HG03442 (cell line): ENCODE data around the gene SLC22A23.
A peak's percentile ranks its signal among the peaks of the same experiment; 100 is the strongest.

Source experiments
- ATAC-seq: cut with Tn5 transposase; IDR thresholded peaks from one replicate; pipeline ENCODE4 v1.9.1; 2021; ENCODE audit warnings: mild to moderate bottlenecking, moderate library complexity; ENCODE audit not compliant: unreplicated experiment

Gene SLC22A23

GRCh38 chr6:3273707-3274521 is 182.9 kb downstream of the SLC22A23 start:
- no peak for ATAC-seq

GRCh38 chr6:3272911-3273547 is 183.8 kb downstream of the SLC22A23 start:
- ATAC-seq: no peak

DNA sequence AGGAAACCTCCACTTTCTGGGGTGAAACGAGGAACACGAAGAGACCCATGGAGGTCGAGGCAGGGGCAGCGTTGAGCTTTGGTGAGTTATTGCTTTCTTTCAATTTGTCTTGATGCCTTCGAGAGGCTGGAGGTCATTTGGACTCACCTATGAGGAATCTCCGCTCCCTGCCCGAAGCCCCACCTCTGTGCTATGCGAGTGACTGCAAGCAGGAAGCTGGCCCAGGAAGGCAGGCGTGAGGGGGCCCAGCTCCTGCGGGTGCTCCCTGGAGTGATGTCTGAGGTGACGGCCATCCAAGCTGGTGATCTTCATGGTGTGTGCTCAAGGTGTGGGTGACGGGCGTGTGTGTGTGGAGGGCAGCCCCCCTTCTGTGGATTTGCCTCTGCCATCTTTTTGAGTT is 185.1 kb downstream of the SLC22A23 start:
- no peak for ATAC-seq

DNA sequence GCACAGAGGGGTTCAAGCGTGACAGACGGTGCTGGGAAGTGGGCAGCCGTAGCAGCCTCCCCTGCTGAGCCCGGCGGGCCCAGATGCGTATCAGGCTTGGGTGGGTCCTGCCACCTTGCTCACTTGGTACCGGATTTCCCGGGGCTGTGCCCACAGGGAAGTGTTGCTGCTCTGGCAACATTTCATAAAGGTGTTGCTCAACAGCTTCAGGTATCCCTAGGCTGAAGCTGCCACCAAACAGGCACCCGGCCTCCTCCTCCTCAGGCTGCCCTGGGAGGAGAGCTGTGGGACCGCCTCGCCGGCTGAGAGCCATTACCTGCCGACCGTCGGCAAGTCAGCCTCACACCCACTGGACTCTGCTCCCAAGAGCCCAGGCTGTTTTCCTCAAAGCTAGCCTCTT is 186.6 kb downstream of the SLC22A23 start:
- no peak for ATAC-seq

DNA sequence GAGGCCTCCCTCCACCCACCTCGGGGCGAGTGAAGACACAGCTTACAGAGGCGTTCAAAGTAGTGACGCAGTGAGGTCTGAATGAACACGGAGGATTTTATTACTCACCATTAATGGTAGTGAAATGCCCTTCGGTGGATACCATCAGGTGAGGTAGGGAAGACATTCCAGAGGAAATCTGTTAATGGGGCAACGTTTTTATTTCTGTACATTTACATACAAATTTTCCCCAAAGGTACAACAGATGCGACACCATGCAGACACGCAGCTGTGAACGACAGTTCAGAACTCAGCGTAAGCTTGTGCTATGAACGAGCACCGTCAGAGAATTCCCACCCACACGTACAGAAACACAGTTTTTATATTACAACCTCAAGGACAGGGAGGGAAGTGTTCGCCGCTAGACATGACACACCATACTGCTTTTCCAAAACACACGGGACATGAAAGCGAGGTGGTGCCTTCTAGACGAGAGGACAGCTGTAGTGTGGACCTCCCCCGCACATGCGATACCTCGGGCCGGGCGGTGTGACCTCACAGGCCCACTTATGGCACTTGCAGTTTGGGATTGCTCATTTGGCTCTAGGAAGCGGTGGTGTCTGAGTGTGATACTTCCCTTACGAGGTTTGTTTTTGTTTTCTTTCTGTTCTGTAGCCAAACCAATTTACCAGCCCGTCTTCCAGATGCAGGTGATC is 187.4 kb downstream of the SLC22A23 start:
- ATAC-seq: no peak

DNA sequence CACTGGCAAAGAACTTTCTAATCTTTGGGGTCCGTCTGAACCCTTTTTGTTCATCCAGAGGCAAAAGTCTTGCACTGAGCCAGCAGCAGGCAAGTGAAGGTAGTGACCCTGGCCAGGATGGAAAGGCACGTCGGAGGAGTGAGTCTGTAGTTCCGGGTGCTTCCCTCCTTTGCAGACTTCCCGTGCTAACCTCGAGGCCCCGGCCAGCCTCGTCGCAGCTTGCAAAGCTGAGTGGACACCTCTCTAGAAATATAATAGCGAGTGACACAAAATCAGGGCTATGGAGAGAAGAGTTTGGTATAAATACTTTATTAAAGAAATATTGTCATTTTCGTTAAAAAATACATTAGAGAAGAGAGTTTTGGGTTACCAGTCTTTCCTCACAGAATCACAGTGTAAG is 188.2 kb downstream of the SLC22A23 start:
- ATAC-seq: no peak

- no peak for ATAC-seq
Observed at GRCh38 chr6:3267162-3267561, 189.7 kb downstream of the SLC22A23 start.

DNA sequence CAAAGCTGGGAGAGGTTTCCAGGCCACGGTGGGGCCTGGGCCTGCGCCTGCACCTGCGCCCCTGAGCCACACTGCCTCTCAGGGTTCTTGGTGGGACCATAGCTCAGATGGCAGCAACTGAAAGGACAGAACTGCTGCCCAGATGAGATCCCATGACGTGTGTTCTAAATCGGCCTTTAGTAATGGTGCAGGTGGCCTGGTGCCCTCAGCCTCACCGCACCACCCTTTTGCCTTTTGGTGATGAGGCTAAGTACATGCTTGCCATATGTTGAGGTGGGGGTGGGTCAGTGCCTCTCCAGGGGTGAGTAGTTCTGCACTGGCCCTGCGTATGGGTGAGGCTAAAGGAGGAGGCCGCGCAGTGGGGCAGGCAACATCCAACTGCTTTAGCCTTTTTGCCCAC is 190.7 kb downstream of the SLC22A23 start:
- no peak for ATAC-seq

DNA sequence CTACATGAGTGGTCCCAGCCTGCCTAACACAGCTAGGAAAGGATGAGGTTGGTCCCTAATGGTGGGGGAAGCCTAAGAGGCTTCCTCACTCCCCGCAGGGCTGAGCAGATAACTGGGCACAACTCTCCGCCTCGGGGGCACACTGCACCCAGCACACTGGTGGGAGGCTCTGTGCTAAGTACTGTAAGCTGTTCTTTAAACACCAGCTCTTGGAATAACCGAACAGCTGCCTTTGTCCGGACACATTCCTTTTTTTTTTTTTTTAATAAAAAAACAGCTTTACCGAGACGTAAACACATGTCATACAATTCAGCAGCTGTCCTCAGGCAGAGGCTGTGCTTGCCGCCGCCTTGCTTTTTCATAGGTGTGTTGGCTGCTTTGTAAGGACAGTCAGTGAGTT is 191.2 kb downstream of the SLC22A23 start:
- ATAC-seq: no peak

DNA sequence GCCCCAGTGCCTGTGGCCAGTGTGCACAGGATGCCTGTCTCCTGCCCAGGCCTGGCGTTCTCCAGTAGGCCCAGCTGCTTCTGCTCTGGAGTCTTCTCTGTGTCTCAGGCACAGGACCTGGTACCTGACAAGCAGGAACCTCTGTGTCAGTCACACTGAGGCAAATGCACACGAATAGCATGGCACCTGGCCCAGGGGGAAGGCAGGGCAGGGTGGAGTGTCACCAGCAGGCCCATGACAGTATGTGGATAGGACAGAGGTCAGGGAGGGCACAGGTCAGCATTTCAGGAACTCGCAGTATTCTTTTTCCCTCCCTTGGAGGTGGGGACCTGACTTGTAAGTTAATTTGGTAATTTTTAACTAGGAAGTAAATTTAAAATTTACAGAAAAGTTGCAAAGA is 192.5 kb downstream of the SLC22A23 start:
- ATAC-seq: no peak

GRCh38 chr6:3263096-3263495 is 193.8 kb downstream of the SLC22A23 start:
- ATAC-seq: no peak

- ATAC-seq: no peak
Observed at GRCh38 chr6:3261921-3262320, 194.9 kb downstream of the SLC22A23 start.

DNA sequence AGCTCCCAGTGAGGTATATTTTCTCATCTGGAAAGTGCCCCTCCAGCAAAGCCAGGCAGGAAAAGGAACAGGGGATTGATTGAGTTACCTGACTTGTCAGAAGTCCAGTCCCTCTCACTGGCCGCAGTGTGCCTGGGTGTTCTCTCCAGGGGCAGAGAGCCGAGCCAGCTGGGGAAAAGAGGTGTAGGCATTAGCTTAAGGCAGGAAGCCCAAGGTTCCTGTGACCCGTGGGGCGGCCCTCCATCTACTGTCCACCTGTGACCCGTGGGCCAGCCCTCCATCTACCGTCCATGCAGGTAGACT is 195.4 kb downstream of the SLC22A23 start:
- no peak for ATAC-seq

DNA sequence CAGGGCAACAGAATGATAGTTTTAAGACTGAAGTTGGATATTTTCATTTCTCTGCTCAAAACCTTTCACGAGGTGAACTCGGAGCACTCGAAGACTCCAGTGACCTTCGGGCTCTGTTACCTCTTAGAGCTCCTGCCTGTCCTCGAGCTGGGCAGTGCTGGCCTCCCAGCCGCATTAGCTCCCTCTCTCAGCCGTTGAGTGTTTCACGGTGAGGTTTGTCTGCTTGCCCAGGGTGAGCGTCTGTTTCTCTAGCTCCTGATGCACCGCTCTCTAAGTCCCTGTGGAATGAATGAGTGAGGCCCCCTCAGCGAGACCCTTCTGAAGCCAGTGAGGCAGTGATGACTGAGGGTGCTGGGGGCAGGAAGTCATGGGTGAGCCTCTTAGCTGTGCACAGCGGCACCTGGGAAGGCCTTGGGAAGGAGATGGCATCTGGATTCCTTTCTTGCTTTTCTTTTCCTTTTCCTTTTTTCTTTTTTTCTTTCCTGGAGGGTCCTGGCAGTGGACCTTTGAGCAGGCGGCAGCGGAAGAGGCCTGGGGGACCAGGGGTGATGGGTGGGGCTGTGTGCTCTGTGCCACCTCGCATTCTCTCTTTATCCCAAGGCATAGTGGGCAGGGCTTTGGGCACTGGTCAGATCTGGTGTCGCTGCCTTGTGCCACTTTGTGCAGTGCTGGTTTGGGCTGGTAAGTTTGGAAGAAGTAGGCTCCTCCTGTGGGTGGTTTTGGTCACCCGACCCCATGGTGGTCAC is 195.9 kb downstream of the SLC22A23 start:
- ATAC-seq: no peak

GRCh38 chr6:3260296-3260695 is 196.6 kb downstream of the SLC22A23 start:
- ATAC-seq: no peak

GRCh38 chr6:3259491-3259958 is 197.3 kb downstream of the SLC22A23 start:
- peak; percentile 23 for ATAC-seq

DNA sequence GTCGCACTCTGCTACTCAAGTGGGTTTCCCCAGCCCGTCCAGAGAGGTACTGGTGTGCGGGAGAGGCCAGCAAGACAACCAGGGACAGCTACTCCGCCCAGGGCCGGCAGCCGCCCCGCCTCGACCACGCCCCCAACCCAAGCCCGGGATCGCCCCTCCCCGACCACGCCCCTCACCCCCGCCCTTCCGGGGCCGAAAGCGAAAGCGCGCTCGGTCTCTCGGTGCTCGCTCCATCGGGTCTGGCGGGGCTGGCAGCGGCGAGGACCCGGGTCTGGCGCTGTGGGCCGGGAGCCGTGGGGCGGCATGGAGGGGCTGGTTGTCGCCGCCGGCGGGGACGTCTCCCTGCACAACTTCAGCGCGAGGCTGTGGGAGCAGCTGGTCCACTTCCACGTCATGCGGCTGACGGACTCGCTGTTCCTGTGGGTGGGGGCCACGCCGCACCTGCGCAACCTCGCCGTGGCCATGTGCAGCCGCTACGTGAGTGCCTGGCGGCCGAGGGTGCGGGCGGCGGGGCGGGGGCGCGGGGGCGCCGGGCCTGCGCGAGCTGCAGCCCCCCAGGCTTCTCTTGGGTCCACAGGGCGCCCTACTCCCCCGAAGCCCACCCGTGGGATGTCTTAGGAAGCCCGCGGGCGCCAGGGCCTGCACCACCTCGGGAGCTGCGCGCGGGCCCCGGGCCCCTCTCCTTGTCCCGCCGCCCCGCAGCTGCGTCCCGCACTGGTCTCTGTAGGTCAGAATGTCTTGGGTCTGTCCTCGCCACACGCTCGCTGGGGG is 197.9 kb downstream of the SLC22A23 start, which contains the start of gene PSMG4:
Gene PSMG4 (plus strand): TSS at position 228 of the 771 bp plus-strand sequence. CDS start 76 bp downstream, at position 304.
- ATAC-seq: peak; percentile 83

GRCh38 chr6:3258201-3258600 is 198.6 kb downstream of the SLC22A23 start:
- ATAC-seq: no peak

- ATAC-seq: no peak
Observed at GRCh38 chr6:3253597-3253961, 203.3 kb downstream of the SLC22A23 start.

DNA sequence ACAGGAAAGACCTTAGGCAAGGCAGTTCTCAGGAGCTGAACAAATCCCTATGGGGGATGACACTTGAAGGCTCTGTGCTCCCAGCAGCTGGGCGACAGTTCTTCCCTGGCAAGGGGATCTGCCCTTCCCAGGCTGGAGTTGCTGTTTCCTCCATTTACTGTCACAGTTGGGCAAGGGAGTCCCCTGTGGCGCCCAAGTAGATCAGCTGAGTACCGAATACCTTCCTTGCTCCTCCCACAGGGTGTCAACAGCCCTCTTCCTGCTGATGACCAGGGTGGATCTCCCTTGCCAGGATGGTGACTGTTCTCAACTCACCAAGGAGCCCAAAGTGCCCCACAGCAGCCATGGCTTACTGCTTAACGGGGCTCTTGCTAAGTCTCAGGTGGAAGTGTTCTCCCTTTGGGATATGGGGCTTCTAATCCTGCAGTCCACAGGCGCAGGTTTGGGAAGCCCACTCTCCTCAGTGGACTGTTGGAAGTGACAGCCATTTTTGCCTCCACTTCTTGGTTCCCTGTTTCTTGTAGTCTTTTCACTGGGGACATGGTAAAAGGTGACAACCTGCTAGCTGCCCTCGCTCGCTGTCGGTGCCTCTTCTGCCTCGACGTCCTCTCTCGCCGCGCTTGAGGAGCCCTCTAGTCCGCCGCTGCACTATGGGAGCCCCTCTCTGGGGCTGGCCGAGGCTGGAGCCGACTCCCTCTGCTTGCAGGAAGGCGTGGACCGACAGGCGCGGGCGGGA is 203.8 kb downstream of the SLC22A23 start:
- no peak for ATAC-seq
